Measurements from ENCODE around the gene C19orf73. TPM values are rescaled to one million over a fixed set of nuclear protein-coding genes. Genes with fewer than 3 reads are reported as not detected.

Gene C19orf73
- total RNA-seq = 0.58 and 0.85 TPM in 2 replicates

GRCh38 chr19:49118565-49119410 lies at the start of gene C19orf73:
C19orf73 (minus strand) TSS chr19:49119143; CDS start chr19:49119022, 121 bp downstream.

GRCh38 chr19:49157445-49158224 lies 38.7 kb upstream of the C19orf73 start, which contains the start of gene TRPM4:
TRPM4 (plus strand) TSS chr19:49157792; CDS start chr19:49157867, 75 bp downstream.

GRCh38 chr19:49155005-49155819 lies 36.3 kb upstream of the C19orf73 start, which contains the start of gene HRC:
HRC (minus strand) TSS chr19:49155396; CDS start chr19:49155237, 159 bp downstream.

GRCh38 chr19:49119411-49120324 lies 725 bp upstream of the C19orf73 start, which contains the start of gene PPFIA3:
PPFIA3 (plus strand) TSS chr19:49119544; CDS start chr19:49127874, 8,330 bp downstream.

GRCh38 chr19:49113762-49114629 lies 4.9 kb downstream of the C19orf73 start, which contains the start of gene LIN7B:
LIN7B (plus strand) TSS chr19:49114370; CDS start chr19:49114405, 35 bp downstream.

GRCh38 chr19:49085020-49085867 lies 33.7 kb downstream of the C19orf73 start, which contains the start of gene SNRNP70:
SNRNP70 (plus strand) TSS chr19:49085451; CDS start chr19:49086415, 964 bp downstream.

Other genes starting within 250 kb of the C19orf73 start
- 41.6 and 98.9 TPM in 2 replicates for gene PPP1R15A, start 246.7 kb downstream of the C19orf73 start, total RNA-seq
- gene TULP2, start 220.4 kb downstream of the C19orf73 start, total RNA-seq = not detected in 2 replicates
- 93.0 and 130 TPM in 2 replicates for gene NUCB1, start 218.8 kb downstream of the C19orf73 start, total RNA-seq
- 0.38 and 0.56 TPM in 2 replicates for gene DHDH, start 185.4 kb downstream of the C19orf73 start, total RNA-seq
- 96.4 and 104 TPM in 2 replicates for gene BAX, start 164.3 kb downstream of the C19orf73 start, total RNA-seq
- 1,571 and 5,527 TPM in 2 replicates for gene FTL, start 153.8 kb downstream of the C19orf73 start, total RNA-seq
- 47.5 and 56.9 TPM in 2 replicates for gene GYS1, start 125.8 kb downstream of the C19orf73 start, total RNA-seq
- 138 and 392 TPM in 2 replicates for gene RUVBL2, start 125.3 kb downstream of the C19orf73 start, total RNA-seq
- gene LHB, start 102.1 kb downstream of the C19orf73 start, total RNA-seq = not detected in 2 replicates
- not detected in 2 replicates for gene CGB3, start 94.8 kb downstream of the C19orf73 start, total RNA-seq
- gene CGB2, start 87.3 kb downstream of the C19orf73 start, total RNA-seq = not detected in 2 replicates
- 0.28 TPM in 1 of 2 replicates, not detected in the other for gene CGB1, start 82.2 kb downstream of the C19orf73 start, total RNA-seq
- not detected in 2 replicates for gene CGB5, start 75.3 kb downstream of the C19orf73 start, total RNA-seq
- not detected in 2 replicates for gene CGB8, start 70.0 kb downstream of the C19orf73 start, total RNA-seq
- gene CGB7, start 61.4 kb downstream of the C19orf73 start, total RNA-seq = 0.19 and 0.56 TPM in 2 replicates
- not detected in 2 replicates for gene NTF4, start 54.3 kb downstream of the C19orf73 start, total RNA-seq
- under 0.01 TPM in 1 of 2 replicates, not detected in the other for gene KCNA7, start 46.4 kb downstream of the C19orf73 start, total RNA-seq
- 89.1 and 130 TPM in 2 replicates for gene SNRNP70, start 33.7 kb downstream of the C19orf73 start, total RNA-seq
- gene LIN7B, start 4.8 kb downstream of the C19orf73 start, total RNA-seq = 9.9 and 11.1 TPM in 2 replicates
- 1.7 and 4.5 TPM in 2 replicates for gene PPFIA3, start 401 bp upstream of the C19orf73 start, total RNA-seq
- gene HRC, start 36.3 kb upstream of the C19orf73 start, total RNA-seq = under 0.01 and 1.4 TPM in 2 replicates
- 14.9 and 18.0 TPM in 2 replicates for gene TRPM4, start 38.6 kb upstream of the C19orf73 start, total RNA-seq
- 0.38 and 0.56 TPM in 2 replicates for gene SLC6A16, start 206.0 kb upstream of the C19orf73 start, total RNA-seq
- 0.28 TPM in 1 of 2 replicates, not detected in the other for gene CD37, start 216.3 kb upstream of the C19orf73 start, total RNA-seq
- gene TEAD2, start 243.3 kb upstream of the C19orf73 start, total RNA-seq = 14.7 and 25.9 TPM in 2 replicates
- gene DKKL1, start 244.7 kb upstream of the C19orf73 start, total RNA-seq = not detected in 2 replicates